ENCODE results near the gene ALDH16A1.

ALDH16A1 gene

DNA sequence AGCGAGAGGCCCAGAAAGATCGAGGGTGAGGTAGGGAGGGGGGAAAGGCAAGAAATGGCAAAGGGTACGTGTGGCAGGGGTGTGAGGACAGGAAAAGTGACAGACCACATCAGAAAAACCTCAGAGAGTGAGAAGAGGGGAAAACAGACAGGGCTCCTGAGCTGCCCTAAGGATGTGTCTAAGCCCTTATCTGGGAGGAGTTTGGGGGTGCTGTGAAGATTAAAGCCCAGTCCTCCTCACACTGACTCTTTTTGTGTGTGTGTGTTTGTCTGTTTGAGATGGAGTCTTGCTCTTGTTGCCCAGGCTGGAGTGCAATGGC is 29.1 kb upstream of the ALDH16A1 start:
- DNase-seq = no peak

GRCh38 chr19:49425178-49425577 is 27.8 kb upstream of the ALDH16A1 start, which contains the start of gene GFY:
GFY (plus strand) TSS chr19:49425388; CDS start chr19:49426431, 1,043 bp downstream.
- no peak for DNase-seq

GRCh38 chr19:49425922-49426592 is 27.0 kb upstream of the ALDH16A1 start:
- DNase-seq = no peak

DNA sequence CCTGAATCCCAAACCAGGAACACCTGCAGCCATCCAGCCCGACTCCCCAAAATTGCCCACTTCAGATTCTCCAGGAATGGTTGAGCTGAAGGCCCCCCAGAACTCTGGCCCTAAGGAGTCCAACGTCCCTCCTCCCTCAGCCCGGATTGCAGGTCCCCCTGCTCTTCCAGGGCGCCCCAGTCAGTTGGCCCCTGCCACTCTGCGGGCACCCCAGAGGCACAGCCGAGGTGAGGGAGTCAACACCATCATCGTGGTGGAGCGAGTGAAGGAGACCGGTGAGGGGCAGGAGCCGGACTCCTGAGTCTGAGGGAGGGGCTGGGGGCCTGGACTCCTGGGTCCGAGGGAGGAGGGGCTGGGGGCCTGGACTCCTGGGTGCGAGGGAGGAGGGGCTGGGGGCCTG is 25.7 kb upstream of the ALDH16A1 start:
- no peak for DNase-seq

DNA sequence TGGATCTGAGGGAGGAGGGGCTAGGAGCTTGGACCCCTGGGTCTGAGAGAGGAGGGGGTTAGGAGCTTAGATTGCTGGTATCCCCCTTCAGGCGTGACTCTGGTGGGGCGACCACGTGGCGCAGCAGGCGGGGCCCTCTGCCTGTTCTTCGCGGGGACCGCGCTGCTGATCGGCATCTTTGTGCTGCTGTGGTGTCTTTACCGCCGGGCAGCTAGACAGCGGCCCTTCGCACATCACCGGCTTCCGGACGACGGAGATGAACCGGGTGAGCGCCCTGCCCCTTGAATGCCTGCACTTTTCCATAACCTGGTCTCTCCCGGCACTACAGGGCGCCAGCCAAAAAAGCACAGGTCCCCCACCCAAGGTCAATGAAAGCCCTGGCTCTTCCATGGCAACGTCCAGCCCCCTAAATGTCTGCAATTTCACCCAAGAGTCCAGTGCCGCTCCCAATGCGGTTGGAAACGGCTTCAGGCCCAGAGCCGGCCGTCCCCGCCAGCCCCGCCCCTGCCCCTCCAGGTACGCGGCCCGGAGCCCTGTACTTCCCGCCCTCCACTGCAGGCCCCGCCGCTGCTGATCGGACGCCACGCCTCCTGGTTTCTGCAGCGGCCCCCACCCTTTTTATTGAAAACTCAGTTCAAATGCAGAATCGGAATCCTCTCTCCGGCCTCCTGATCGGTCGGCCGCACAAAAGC is 25.0 kb upstream of the ALDH16A1 start:
- no peak for DNase-seq

- DNase-seq = no peak
Observed at GRCh38 chr19:49428547-49429451, 24.2 kb upstream of the ALDH16A1 start.

- no peak for DNase-seq
Observed at GRCh38 chr19:49430172-49430677, 22.8 kb upstream of the ALDH16A1 start.

- no peak for DNase-seq
Observed at GRCh38 chr19:49430678-49431329, 22.2 kb upstream of the ALDH16A1 start.

- no peak for DNase-seq
Observed at GRCh38 chr19:49431330-49431749, 21.7 kb upstream of the ALDH16A1 start.

- no peak for DNase-seq
Observed at GRCh38 chr19:49432141-49433073, 20.6 kb upstream of the ALDH16A1 start.

DNA sequence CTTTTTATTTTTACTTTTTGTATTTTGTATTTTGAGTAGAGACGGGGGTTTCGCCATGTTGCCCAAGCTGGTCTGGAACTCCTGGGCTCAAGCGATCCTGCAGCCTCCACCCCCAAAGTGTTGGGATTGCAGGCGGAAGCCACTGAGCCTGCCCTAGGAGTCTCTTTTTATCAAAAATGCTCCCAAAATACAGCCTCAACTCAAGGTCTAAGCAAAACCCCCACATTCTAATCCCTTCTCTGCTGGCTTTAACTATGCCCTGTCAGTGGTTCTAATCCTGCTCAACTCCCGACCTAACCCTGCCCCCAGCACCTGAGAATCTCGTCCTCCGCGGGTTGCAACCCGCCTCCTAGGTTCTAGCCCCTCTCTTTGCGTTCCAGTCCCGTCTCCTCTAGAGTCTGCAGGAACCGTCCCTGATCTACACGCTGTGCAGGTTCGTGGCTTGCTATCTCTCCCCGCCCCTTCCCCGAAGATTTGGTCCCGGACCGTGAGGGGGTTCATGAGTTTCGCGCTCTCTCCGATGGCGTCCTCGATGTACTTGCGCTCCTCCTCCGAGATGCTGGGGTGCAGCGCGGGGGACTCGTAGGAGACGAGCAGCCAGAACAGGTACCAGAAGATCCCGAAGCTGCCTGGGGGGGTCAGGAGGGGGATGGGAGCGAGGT is 19.7 kb upstream of the ALDH16A1 start:
- DNase-seq = no peak

DNA sequence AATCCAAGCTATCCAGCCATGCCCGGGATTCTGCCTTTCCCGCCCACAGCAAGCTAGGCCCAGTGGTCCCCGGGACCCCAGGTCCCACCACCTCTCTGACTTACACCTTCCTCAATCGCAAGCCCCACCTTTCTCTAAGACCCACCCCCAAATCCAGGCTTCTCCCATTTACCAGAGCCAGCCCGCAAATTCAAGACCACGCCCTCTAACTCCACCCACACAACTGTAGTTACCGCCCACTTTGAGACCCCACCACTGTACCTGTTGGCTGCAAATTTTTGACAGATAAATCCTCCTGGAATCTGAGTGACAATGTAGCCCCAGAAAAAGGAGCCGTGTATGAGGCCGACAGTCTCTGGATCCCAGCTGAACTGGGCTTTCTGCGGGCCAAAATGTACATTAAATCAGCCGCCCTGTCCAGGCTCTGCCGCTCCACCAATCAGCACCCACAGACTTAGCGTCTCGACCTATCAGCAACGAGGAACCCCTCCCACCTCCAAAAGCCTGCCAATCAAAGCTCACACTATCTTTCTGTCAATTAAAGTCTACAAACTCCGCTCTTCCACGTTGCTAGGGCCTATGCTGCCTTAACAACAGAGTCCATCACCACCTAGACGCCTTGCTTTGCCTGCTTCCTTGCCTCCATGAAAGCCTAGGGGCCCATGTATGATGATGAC is 18.0 kb upstream of the ALDH16A1 start:
- no peak for DNase-seq

DNA sequence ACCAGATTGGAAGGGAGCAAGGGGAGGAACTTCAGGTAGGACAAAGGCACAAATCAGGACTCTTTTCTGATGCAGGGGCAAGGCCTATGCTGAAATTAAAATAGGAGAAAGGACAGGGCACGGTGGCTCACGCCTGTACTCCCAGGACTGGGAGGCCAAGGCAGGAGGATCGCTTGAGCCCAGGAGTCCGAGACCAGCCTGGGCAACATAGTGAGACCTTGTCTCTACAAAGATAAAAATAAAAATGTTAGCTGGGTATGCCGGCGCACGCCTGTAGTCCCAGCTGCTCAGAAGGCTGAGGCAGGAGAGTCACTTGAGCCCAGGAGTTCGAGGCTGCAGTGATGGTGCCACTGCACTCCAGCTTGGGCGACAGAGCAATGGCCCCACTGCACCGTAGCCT is 17.4 kb upstream of the ALDH16A1 start:
- no peak for DNase-seq

DNA sequence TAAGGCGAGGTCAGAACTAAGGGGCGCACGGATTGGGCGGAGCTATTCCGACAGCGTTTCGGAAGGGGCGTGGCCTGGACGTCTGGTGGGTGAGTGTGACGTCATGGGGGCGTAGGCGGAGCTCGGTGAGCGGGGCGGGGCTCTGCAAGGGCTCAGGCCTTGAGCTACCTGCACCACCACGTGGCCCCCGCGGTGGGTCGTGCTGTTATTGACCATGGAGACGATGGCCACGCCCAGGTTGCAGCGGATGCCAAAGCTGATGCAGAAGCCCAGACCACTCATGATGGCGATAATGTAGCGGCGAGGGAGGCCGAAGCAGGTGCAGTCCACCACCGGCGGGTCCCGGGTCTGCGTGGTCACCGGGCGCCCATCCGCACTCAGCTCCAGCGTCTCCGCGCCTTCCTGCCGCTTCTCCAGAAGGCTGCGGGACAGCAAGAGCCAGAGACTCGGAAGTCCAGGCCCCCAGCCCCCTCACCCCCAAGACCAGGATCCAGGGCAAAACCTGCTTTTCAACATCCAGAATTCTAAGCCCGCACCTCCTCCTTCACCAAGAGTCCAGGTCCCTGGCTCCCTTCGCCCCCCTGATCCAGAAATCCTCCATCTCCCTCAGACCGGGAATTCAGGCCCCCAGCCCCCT is 16.5 kb upstream of the ALDH16A1 start:
- no peak for DNase-seq

GRCh38 chr19:49437231-49437630 is 15.8 kb upstream of the ALDH16A1 start:
- peak; percentile 60 for DNase-seq

DNA sequence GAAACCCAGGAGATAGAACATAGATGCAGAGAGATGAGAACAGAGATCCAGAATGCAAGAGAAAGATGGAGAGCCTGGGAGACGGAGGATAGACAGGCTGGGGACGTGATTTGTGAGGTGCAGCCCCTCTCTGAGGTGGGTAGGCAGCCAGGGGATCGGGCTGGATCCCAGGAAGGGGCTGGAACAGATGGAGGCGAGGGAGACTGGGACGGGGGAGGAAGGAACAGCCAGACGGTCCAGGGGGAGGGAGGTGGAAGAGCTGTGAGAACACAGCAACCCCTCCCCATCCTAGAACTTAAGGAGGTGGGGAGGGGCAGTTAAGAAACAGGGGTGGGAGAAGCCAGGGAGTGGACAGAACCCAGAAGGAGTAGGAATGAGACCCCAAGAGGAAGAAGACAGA is 14.8 kb upstream of the ALDH16A1 start:
- DNase-seq = peak; percentile 16

DNA sequence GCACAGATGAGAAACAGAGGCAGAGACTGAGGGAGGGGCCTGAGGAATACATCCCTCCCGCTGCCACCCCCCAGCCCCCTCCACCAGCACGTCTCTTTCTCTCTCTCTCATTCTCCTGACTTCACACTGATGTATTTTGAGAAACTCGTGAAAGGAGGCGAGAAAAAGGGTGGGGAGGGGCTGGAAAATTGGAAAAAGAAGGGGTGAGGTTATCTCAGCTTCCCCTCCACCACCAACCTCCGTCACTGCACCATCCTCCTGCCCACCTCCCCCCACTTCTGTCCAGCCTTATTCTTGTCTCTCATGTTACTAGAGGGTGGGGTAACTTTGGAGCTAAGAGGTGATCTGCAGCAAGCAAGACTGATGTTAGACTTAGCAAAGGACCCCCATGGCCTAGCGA is 13.2 kb upstream of the ALDH16A1 start:
- DNase-seq = no peak

DNA sequence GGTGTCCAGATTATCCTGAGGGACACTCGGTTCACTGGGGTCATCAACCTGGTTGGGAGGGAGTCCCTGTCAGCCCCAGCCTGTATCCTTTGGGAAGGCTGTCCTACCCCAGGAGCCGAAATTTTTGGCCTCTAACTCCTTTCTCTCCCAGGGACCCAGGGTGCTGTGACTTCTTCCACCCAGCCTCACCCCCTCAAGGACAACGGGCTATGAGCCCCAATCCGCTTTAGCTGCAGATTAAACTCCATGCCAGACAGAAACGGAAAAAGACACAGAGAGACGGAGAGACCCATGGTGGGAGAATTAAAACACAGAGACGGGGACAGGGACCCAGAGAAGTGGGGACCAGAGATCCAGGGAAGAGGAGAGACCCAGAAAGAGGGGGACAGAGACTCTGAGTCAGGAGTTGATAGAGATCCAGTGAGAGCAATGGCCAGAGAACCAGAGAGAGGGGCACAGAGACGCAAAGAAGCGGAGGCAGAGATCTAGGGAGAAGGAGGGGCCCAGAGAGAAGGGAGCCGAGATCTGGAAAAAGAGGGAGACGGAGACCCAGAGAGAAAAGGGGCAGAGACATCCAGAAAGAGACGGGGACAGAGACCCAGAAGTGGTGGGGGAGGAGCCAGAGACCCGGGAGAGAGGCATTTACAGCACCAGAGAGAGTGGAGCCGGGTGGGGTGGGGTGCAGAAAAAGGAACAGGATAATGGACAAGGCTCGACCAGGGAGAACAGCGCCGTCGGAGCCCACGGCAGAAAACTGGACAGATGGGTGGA is 12.4 kb upstream of the ALDH16A1 start:
- DNase-seq = no peak
